Measurements from ENCODE around the gene STXBP3.

STXBP3 gene

GRCh38 chr1:108847494-108847893 lies 101.0 kb downstream of the STXBP3 start:
- no peak for DNase-seq

GRCh38 chr1:108848806-108849205 lies 102.3 kb downstream of the STXBP3 start:
- no peak for DNase-seq

- DNase-seq = no peak
Observed at GRCh38 chr1:108850929-108851328, 104.5 kb downstream of the STXBP3 start.

GRCh38 chr1:108851567-108851966 lies 105.1 kb downstream of the STXBP3 start:
- no peak for DNase-seq

- no peak for DNase-seq
Observed at GRCh38 chr1:108852221-108852975, 105.9 kb downstream of the STXBP3 start.

GRCh38 chr1:108854221-108855019 lies 107.9 kb downstream of the STXBP3 start:
- no peak for DNase-seq

GRCh38 chr1:108856994-108857393 lies 110.5 kb downstream of the STXBP3 start, which contains the start of gene AKNAD1:
TSS of gene AKNAD1 (minus strand) at chr1:108857094. CDS start at chr1:108852664, 4,430 bp downstream.
- no peak for DNase-seq

GRCh38 chr1:108858230-108858950 lies 111.9 kb downstream of the STXBP3 start:
- no peak for DNase-seq
